Daoy (cell line): ENCODE results near the gene PROP1. TPM values are rescaled to one million over a fixed set of nuclear protein-coding genes. Genes with fewer than 3 reads are reported as not detected.
A peak's percentile ranks its signal among the peaks of the same experiment; 100 is the strongest.
"Not testable (repeated sequence)": the region's sequence is repeated elsewhere in the genome, so short reads cannot be mapped to it uniquely, and the experiment has no call there.

ENCODE experiments used
- DNase-seq: peaks from one replicate; pipeline ENCODE4 v3.0.0-alpha.2; 2015; ENCODE audit warnings: low read depth
- total RNA-seq: library from RNA; depleted of rRNA; stranded (reverse); fragments of >200 nt; shearing (Covaris generic); gene quantifications from 2 replicates; pipeline ENCODE4 v1.2.3, GENCODE V29; 2014; rRNA removed

Gene PROP1
- total RNA-seq, 1 experiment from 2014 or later = not detected

GRCh38 chr5:177945145-177945544 is 50.9 kb downstream of the PROP1 start:
- not testable (repeated sequence) for DNase-seq

GRCh38 chr5:177943805-177944736 is 52.0 kb downstream of the PROP1 start:
- peak; percentile 59 for DNase-seq

- not testable (repeated sequence) for DNase-seq
Observed at GRCh38 chr5:177942896-177943295, 53.1 kb downstream of the PROP1 start.

Other genes starting within 250 kb of the PROP1 start
- not detected in 2 replicates for gene FAM153A, start 213.3 kb downstream of the PROP1 start, total RNA-seq
- gene N4BP3, start 117.3 kb upstream of the PROP1 start, total RNA-seq = 3.5 and 4.6 TPM in 2 replicates
- gene RMND5B, start 134.8 kb upstream of the PROP1 start, total RNA-seq = 19.2 and 34.8 TPM in 2 replicates
- 634 and 724 TPM in 2 replicates for gene NHP2, start 157.6 kb upstream of the PROP1 start, total RNA-seq
- not detected in 2 replicates for gene GMCL2, start 191.1 kb upstream of the PROP1 start, total RNA-seq
- 152 and 169 TPM in 2 replicates for gene HNRNPAB, start 208.3 kb upstream of the PROP1 start, total RNA-seq
- gene PHYKPL, start 236.6 kb upstream of the PROP1 start, total RNA-seq = 12.3 and 14.1 TPM in 2 replicates